Naive thymus-derived CD4-positive, alpha-beta T cell (primary cell): ENCODE data around the gene SKA2. TPM values are rescaled to one million over a fixed set of nuclear protein-coding genes. Genes with fewer than 3 reads are reported as not detected.

ENCODE experiments used
- ATAC-seq: fragments of 150-1000 bp; cut with Tn5 transposase; 2 replicates; pipeline ENCODE4 v1.10.0; 2021; ENCODE audit warnings: mild to moderate bottlenecking, moderate library complexity
- CTCF ChIA-PET: fragments of 350-600 bp; sonication (Branson Sonifier 250); formaldehyde crosslinking; loops from one replicate; lab custom pipeline; 2021; ENCODE audit warnings: antibody characterized with exemption; lab: Charles Lee
- POLR2A ChIA-PET: fragments of 350-600 bp; sonication (Branson Sonifier 250); formaldehyde crosslinking; loops from one replicate; lab custom pipeline; 2021; ENCODE audit warnings: antibody characterized with exemption, inconsistent platforms; lab: Charles Lee
- DNase-seq, 9 donors: peaks; one replicate each; pipeline versions ENCODE4 v3.0.0 to v3.0.0-alpha.2; 2020 to 2022; ENCODE audit warnings: mixed read lengths in 1 of 9
- H3K27ac ChIP-seq: one replicate; pipeline ENCODE4 v1.7.0; 2013; ENCODE audit warnings: mild to moderate bottlenecking, low read depth, low read length, moderate library complexity
- H3K27me3 ChIP-seq, 2 donors: one replicate each; pipeline ENCODE4 v1.7.0; 2013; ENCODE audit warnings: low read length in 2 of 2, mild to moderate bottlenecking in 2 of 2, moderate library complexity in 2 of 2; ENCODE audit not compliant: control insufficient read depth in 2 of 2, insufficient read depth in 2 of 2
- H3K36me3 ChIP-seq, 3 experiments: 1 replicate in 2 of 3; 2 replicates in 1 of 3; pipeline ENCODE4 v1.7.0; 2013; ENCODE audit warnings: low read length in 3 of 3, mild to moderate bottlenecking in 3 of 3, moderate library complexity in 1 of 3; ENCODE audit not compliant: insufficient read depth in 3 of 3, control insufficient read depth in 2 of 3
- H3K4me1 ChIP-seq, 2 donors: one replicate each; pipeline ENCODE4 v1.7.0; 2013; ENCODE audit warnings: low read length in 2 of 2, mild to moderate bottlenecking in 2 of 2, moderate library complexity in 1 of 2; ENCODE audit not compliant: control insufficient read depth in 2 of 2, insufficient read depth in 2 of 2
- H3K4me3 ChIP-seq: 2 replicates; pipeline ENCODE4 v1.7.0; 2013; ENCODE audit warnings: mild to moderate bottlenecking, low read length
- H3K9me3 ChIP-seq, 3 experiments: 1 replicate in 2 of 3; 2 replicates in 1 of 3; pipeline ENCODE4 v1.7.0; 2013; ENCODE audit warnings: low read length in 3 of 3; ENCODE audit not compliant: control insufficient read depth in 2 of 3
- H3K27ac Mint-ChIP-seq, 9 donors: one replicate each; pipeline ENCODE4 v1.8.0; 2020 to 2022; ENCODE audit warnings: mixed read lengths in 9 of 9, mild to moderate bottlenecking in 8 of 9, moderate library complexity in 5 of 9, inconsistent platforms in 2 of 9
- H3K27me3 Mint-ChIP-seq, 5 donors: one replicate each; pipeline ENCODE4 v1.8.0; 2021 to 2022; ENCODE audit warnings: mixed read lengths in 5 of 5, mild to moderate bottlenecking in 1 of 5
- H3K36me3 Mint-ChIP-seq, 5 donors: one replicate each; pipeline ENCODE4 v1.8.0; 2020 to 2022; ENCODE audit warnings: mixed read lengths in 5 of 5, mild to moderate bottlenecking in 3 of 5, inconsistent platforms in 1 of 5
- H3K4me1 Mint-ChIP-seq, 7 donors: one replicate each; pipeline ENCODE4 v1.8.0; 2020 to 2022; ENCODE audit warnings: mixed read lengths in 7 of 7, mild to moderate bottlenecking in 3 of 7, inconsistent platforms in 1 of 7
- H3K4me3 Mint-ChIP-seq, 10 donors: one replicate each; pipeline ENCODE4 v1.8.0; 2020 to 2022; ENCODE audit warnings: mild to moderate bottlenecking in 10 of 10, mixed read lengths in 10 of 10, moderate library complexity in 6 of 10, inconsistent platforms in 2 of 10
- H3K9me3 Mint-ChIP-seq, 11 donors: one replicate each; pipeline ENCODE4 v1.8.0; 2020 to 2022; ENCODE audit warnings: mixed read lengths in 11 of 11, mild to moderate bottlenecking in 4 of 11, inconsistent platforms in 1 of 11, moderate library complexity in 1 of 11
- intact Hi-C, 2 donors: fragments of 100-400 bp; cut with micrococcal nuclease; formaldehyde crosslinking; loops; one replicate each; pipeline ENCODE4 v1.15.1; 2023
- polyA plus RNA-seq, 2 donors: library from polyadenylated mRNA; unstranded; fragments of 300-500 nt; fragmentation: Illumina TruSeq; gene quantifications; one replicate each; pipeline ENCODE4 v1.2.3, GENCODE V29; 2021
- total RNA-seq, 6 experiments: library from RNA in 5 of 6; stranded (reverse) in 5 of 6; gene quantifications; 1 replicate in 5 of 6; 2 replicates in 1 of 6; pipeline ENCODE4 v1.2.3 and lab custom pipeline; 2021 to 2026

The SKA2 gene
- total and polyA plus RNA-seq, 7 experiments from 2014 or later = 11.0 to 58.1 (median 17.4) TPM

GRCh38 chr17:59154292-59154720 is 680 bp downstream of the SKA2 start:
- DNase-seq (peak in 2 of 9 donors; percentile 17 to 63), ATAC-seq (no peak)
- intact Hi-C loops = loop anchor here (2.0 to 10.0 kb wide), 6 partner anchors 154 to 1520 kb away; partner anchors contain the start of genes BCAS3 (in 1 of the 2), MRPS23 (in 1 of the 2) and SRSF1 (in 1 of the 2)
- CTCF ChIA-PET = no interaction called here
- H3K27ac Mint-ChIP-seq = no peak overlapping the region
- peak overlapping the region; percentile 75 for H3K27ac ChIP-seq
- H3K4me3 Mint-ChIP-seq = no peak overlapping the region
- H3K4me1 ChIP-seq = peaks cover 10 to 13% of the 10 kb centered on the region in 2 donors
- H3K36me3 Mint-ChIP-seq = peaks cover 0 to 7% (median 0%) of the 10 kb centered on the region in 5 donors
- POLR2A ChIA-PET = interaction anchor here (1.3 to 2.9 kb wide), 3 partner anchors 48 to 636 kb away, joined by 4 to 21 read pairs (median 16); partner anchors contain the start of genes SMG8 and TRIM37
- no peaks in the 10 kb centered on the region for H3K27me3 Mint-ChIP-seq
- peak overlapping the region; percentile 89 for H3K4me3 ChIP-seq
- peaks cover 0 to 2% (median 0%) of the 10 kb centered on the region in 11 donors for H3K9me3 Mint-ChIP-seq
- H3K9me3 ChIP-seq = no peaks in the 10 kb centered on the region
- peaks cover 8 to 54% (median 45%) of the 10 kb centered on the region in 7 donors for H3K4me1 Mint-ChIP-seq
- H3K27me3 ChIP-seq = no peaks in the 10 kb centered on the region
- H3K36me3 ChIP-seq = peaks cover 0 to 5% (median 0%) of the 10 kb centered on the region in 3 experiments

DNA sequence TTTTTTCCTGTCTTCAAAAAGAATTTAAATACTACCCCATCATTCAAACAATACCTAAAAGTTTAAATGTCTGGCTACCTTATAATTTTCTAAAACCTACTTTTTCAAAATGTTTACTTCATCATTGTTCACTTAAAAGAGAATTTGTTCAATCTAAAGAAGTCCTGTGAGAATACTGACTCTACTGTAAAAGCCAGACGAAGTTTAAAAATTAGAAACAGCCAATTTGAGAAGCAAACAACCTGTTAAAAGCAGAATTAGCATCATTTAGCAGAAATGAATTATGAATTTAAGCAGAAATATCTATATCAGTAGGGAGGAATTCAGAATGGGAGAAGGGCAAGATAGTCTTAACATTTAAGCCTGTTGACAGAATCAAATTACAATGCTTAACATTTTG is 2.1 kb downstream of the SKA2 start:
- no peaks in the 10 kb centered on the region for H3K27me3 Mint-ChIP-seq
- intact Hi-C loops = loop anchor here (10.0 kb wide), 2 partner anchors 818 to 1522 kb away; partner anchors contain the start of gene BCAS3 (in 1 of the 2)
- Histone ChIP-seq H3K4me1 (peaks cover 10 to 13% of the 10 kb centered on the region in 2 donors), H3K27me3 (no peaks in the 10 kb centered on the region), H3K27ac (no peak overlapping the region), H3K36me3 (peaks cover 0 to 5% (median 0%) of the 10 kb centered on the region in 3 experiments), H3K9me3 (no peaks in the 10 kb centered on the region), H3K4me3 (no peak overlapping the region)
- peaks cover 0 to 1% (median 0%) of the 10 kb centered on the region in 11 donors for H3K9me3 Mint-ChIP-seq
- H3K4me1 Mint-ChIP-seq = peaks cover 8 to 51% (median 45%) of the 10 kb centered on the region in 7 donors
- peak overlapping the region in 3 of 10 donors; percentile 29 to 71 (median 63) for H3K4me3 Mint-ChIP-seq
- ChIA-PET CTCF (no interaction called here), POLR2A (no interaction called here)
- ATAC-seq = no peak
- H3K36me3 Mint-ChIP-seq = peaks cover 0 to 6% (median 0%) of the 10 kb centered on the region in 5 donors
- H3K27ac Mint-ChIP-seq = peak overlapping the region in 2 of 9 donors; percentile 30 to 62
- no peak for DNase-seq

GRCh38 chr17:59151591-59151990 is 3.4 kb downstream of the SKA2 start:
- Histone ChIP-seq H3K4me1 (peaks cover 10 to 13% of the 10 kb centered on the region in 2 donors), H3K9me3 (no peaks in the 10 kb centered on the region), H3K27me3 (no peaks in the 10 kb centered on the region), H3K36me3 (peaks cover 0 to 5% (median 0%) of the 10 kb centered on the region in 3 experiments), H3K27ac (no peak overlapping the region), H3K4me3 (no peak overlapping the region)
- intact Hi-C loops = loop anchor here (10.0 kb wide), 2 partner anchors 817 to 1523 kb away; partner anchors contain the start of gene BCAS3 (in 1 of the 2)
- Mint-ChIP-seq H3K27me3 (no peaks in the 10 kb centered on the region), H3K4me1 (peaks cover 8 to 51% (median 41%) of the 10 kb centered on the region in 7 donors), H3K4me3 (peak overlapping the region in 4 of 10 donors; percentile 7 to 49 (median 26)), H3K27ac (peak overlapping the region in 2 of 9 donors; percentile 16 to 42), H3K36me3 (peaks cover 0 to 6% (median 0%) of the 10 kb centered on the region in 5 donors), H3K9me3 (peaks cover 0 to 1% (median 0%) of the 10 kb centered on the region in 11 donors)
- CTCF ChIA-PET = interaction anchor here (0.5 kb wide), 1 partner anchor 598 kb away, joined by 4 read pairs; no protein-coding TSS in a partner anchor
- ATAC-seq (no peak), DNase-seq (no peak)
- POLR2A ChIA-PET = interaction anchor here (1.5 kb wide), 1 partner anchor 44 kb away, joined by 4 read pairs; no protein-coding TSS in a partner anchor

GRCh38 chr17:59151006-59151405 is 4.0 kb downstream of the SKA2 start:
- H3K27me3 ChIP-seq = no peaks in the 10 kb centered on the region
- ATAC-seq = no peak
- Mint-ChIP-seq H3K27ac (no peak overlapping the region), H3K4me3 (peak overlapping the region in 2 of 10 donors; percentile 42 to 43), H3K4me1 (peaks cover 8 to 51% (median 42%) of the 10 kb centered on the region in 7 donors), H3K27me3 (no peaks in the 10 kb centered on the region), H3K9me3 (peaks cover 0 to 1% (median 0%) of the 10 kb centered on the region in 11 donors), H3K36me3 (peaks cover 0 to 6% (median 0%) of the 10 kb centered on the region in 5 donors)
- no peaks in the 10 kb centered on the region for H3K9me3 ChIP-seq
- peaks cover 8 to 10% of the 10 kb centered on the region in 2 donors for H3K4me1 ChIP-seq
- ChIA-PET CTCF (interaction anchor here (0.5 kb wide), 1 partner anchor 599 kb away, joined by 4 read pairs; no protein-coding TSS in a partner anchor), POLR2A (interaction anchor here (1.5 kb wide), 1 partner anchor 43 kb away, joined by 4 read pairs; no protein-coding TSS in a partner anchor)
- intact Hi-C loops = loop anchor here (10.0 kb wide), 2 partner anchors 816 to 1524 kb away; partner anchors contain the start of gene BCAS3 (in 1 of the 2)
- no peak overlapping the region for H3K4me3 ChIP-seq
- H3K36me3 ChIP-seq = peaks cover 0 to 5% (median 0%) of the 10 kb centered on the region in 3 experiments
- no peak for DNase-seq
- H3K27ac ChIP-seq = no peak overlapping the region

DNA sequence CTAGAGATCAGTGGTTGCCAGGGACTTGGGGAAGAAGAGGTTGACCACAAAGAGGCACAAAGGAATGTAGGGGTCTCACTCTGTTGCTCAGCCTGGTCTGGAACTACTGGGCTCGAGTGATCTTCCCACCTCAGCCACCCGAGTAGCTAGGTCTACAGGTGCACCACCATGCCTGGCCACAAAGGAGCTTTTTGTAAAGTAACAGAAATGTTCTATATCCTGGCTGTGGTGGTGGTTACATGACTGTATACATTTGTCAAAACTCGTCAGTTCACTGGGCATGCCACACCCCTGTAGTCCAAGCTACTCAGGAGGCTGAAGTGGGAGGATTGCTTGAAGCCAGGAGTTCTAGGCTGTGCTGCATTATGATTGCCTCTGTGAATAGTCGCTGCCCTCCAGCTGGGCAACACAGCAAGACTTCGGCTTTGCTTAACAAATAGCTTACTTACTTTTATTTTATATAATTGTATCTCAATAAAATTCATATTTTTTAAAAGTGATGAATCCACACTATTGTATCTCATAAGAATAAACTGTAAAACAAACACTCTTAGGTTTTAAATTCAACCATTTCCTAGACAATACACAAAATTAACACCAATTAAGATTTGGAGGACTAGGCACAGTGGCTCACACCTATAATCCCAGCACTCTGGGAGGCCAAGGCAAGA is 5.0 kb downstream of the SKA2 start:
- POLR2A ChIA-PET = no interaction called here
- DNase-seq = no peak
- Histone ChIP-seq H3K9me3 (no peaks in the 10 kb centered on the region), H3K36me3 (peaks cover 0 to 5% (median 0%) of the 10 kb centered on the region in 3 experiments), H3K4me3 (no peak overlapping the region), H3K4me1 (peaks cover 4 to 10% of the 10 kb centered on the region in 2 donors), H3K27ac (no peak overlapping the region), H3K27me3 (no peaks in the 10 kb centered on the region)
- peaks cover 0 to 1% (median 0%) of the 10 kb centered on the region in 11 donors for H3K9me3 Mint-ChIP-seq
- CTCF ChIA-PET = interaction anchor here (1.1 kb wide), 1 partner anchor 9 kb away, joined by 3 read pairs; no protein-coding TSS in a partner anchor
- no peak for ATAC-seq
- no peaks in the 10 kb centered on the region for H3K27me3 Mint-ChIP-seq
- intact Hi-C loops = loop anchor here (10.0 kb wide), 2 partner anchors 815 to 1525 kb away; partner anchors contain the start of gene BCAS3 (in 1 of the 2)
- H3K4me1 Mint-ChIP-seq = peaks cover 8 to 56% (median 48%) of the 10 kb centered on the region in 7 donors
- H3K4me3 Mint-ChIP-seq = peak overlapping the region in 1 of 10 donors; percentile 57
- H3K36me3 Mint-ChIP-seq = peaks cover 0 to 13% (median 0%) of the 10 kb centered on the region in 5 donors
- peak overlapping the region in 1 of 9 donors; percentile 65 for H3K27ac Mint-ChIP-seq

- H3K4me1 ChIP-seq = peaks cover 4 to 10% of the 10 kb centered on the region in 2 donors
- H3K9me3 Mint-ChIP-seq = peaks cover 0 to 1% (median 0%) of the 10 kb centered on the region in 11 donors
- intact Hi-C loops = no loop called here
- H3K36me3 Mint-ChIP-seq = peaks cover 0 to 19% (median 5%) of the 10 kb centered on the region in 5 donors
- ChIA-PET CTCF (no interaction called here), POLR2A (no interaction called here)
- no peaks in the 10 kb centered on the region for H3K27me3 ChIP-seq
- no peak overlapping the region for H3K4me3 Mint-ChIP-seq
- no peaks in the 10 kb centered on the region for H3K9me3 ChIP-seq
- H3K4me3 ChIP-seq = no peak overlapping the region
- no peak overlapping the region for H3K27ac Mint-ChIP-seq
- H3K4me1 Mint-ChIP-seq = peaks cover 14 to 56% (median 45%) of the 10 kb centered on the region in 7 donors
- no peak overlapping the region for H3K27ac ChIP-seq
- no peak for DNase-seq
- H3K27me3 Mint-ChIP-seq = no peaks in the 10 kb centered on the region
- ATAC-seq = no peak
- H3K36me3 ChIP-seq = no peaks in the 10 kb centered on the region
These were observed 5.9 kb downstream of the SKA2 start for GRCh38 chr17:59149051-59149450.
